ENCODE data around the gene EVI2B.

EVI2B gene

GRCh38 chr17:31274252-31274651, 39.6 kb downstream of the EVI2B start:
- Histone ChIP-seq H3K36me3 (ENCODE audit: control insufficient read depth, low read length) (peaks cover 52% of the 10 kb centered on the region), H3K4me3 (ENCODE audit: low read length) (no peak overlapping the region), H4K20me1 (ENCODE audit: control insufficient read depth, insufficient read depth, low read depth, low read length) (no peaks in the 10 kb centered on the region), H3K27me3 (ENCODE audit: control insufficient read depth, low read length) (no peaks in the 10 kb centered on the region), H3K9me3 (ENCODE audit: control insufficient read depth, insufficient read depth, low read length) (no peaks in the 10 kb centered on the region), H3F3A (ENCODE audit: control insufficient read depth, insufficient read depth) (no peaks in the 10 kb centered on the region), H3K9me2 (replicated peaks; ENCODE audit: control insufficient read depth, low read length) (no peaks in the 10 kb centered on the region), H3K27ac (ENCODE audit: low read depth, low read length) (no peak overlapping the region), H3K4me2 (ENCODE audit: low read length) (no peak overlapping the region), H3K79me2 (ENCODE audit: control insufficient read depth, low read length) (no peaks in the 10 kb centered on the region), H3K4me1 (ENCODE audit: control insufficient read depth, low read length) (no peaks in the 10 kb centered on the region)
- TF ChIP-seq, protein P1, sequence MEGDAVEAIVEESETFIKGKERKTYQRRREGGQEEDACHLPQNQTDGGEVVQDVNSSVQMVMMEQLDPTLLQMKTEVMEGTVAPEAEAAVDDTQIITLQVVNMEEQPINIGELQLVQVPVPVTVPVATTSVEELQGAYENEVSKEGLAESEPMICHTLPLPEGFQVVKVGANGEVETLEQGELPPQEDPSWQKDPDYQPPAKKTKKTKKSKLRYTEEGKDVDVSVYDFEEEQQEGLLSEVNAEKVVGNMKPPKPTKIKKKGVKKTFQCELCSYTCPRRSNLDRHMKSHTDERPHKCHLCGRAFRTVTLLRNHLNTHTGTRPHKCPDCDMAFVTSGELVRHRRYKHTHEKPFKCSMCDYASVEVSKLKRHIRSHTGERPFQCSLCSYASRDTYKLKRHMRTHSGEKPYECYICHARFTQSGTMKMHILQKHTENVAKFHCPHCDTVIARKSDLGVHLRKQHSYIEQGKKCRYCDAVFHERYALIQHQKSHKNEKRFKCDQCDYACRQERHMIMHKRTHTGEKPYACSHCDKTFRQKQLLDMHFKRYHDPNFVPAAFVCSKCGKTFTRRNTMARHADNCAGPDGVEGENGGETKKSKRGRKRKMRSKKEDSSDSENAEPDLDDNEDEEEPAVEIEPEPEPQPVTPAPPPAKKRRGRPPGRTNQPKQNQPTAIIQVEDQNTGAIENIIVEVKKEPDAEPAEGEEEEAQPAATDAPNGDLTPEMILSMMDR (IDR thresholded peaks at IDR 0.05; ENCODE audit: low read depth, low read length, poor library complexity, severe bottlenecking), result no peak
- no peak for TF ChIP-seq EZH2phosphoT487 (IDR thresholded peaks at IDR 0.05; ENCODE audit: borderline replicate concordance, low read length)

- no peak overlapping the region for H3K4me2 ChIP-seq (ENCODE audit: low read length)
- no peaks in the 10 kb centered on the region for H4K20me1 ChIP-seq (ENCODE audit: control insufficient read depth, insufficient read depth, low read depth, low read length)
- no peaks in the 10 kb centered on the region for H3F3A ChIP-seq (ENCODE audit: control insufficient read depth, insufficient read depth)
- H3K4me1 ChIP-seq (ENCODE audit: control insufficient read depth, low read length), result no peaks in the 10 kb centered on the region
- H3K36me3 ChIP-seq (ENCODE audit: control insufficient read depth, low read length), result peaks cover 57% of the 10 kb centered on the region
- TF ChIP-seq, protein P1 (IDR thresholded peaks at IDR 0.05; ENCODE audit: low read depth, low read length, poor library complexity, severe bottlenecking), result no peak
- no peak for TF ChIP-seq EZH2phosphoT487 (IDR thresholded peaks at IDR 0.05; ENCODE audit: borderline replicate concordance, low read length)
- no peaks in the 10 kb centered on the region for H3K79me2 ChIP-seq (ENCODE audit: control insufficient read depth, low read length)
- no peaks in the 10 kb centered on the region for H3K9me2 ChIP-seq (replicated peaks; ENCODE audit: control insufficient read depth, low read length)
- no peak overlapping the region for H3K4me3 ChIP-seq (ENCODE audit: low read length)
- H3K27ac ChIP-seq (ENCODE audit: low read depth, low read length), result no peak overlapping the region
- no peaks in the 10 kb centered on the region for H3K27me3 ChIP-seq (ENCODE audit: control insufficient read depth, low read length)
- no peaks in the 10 kb centered on the region for H3K9me3 ChIP-seq (ENCODE audit: control insufficient read depth, insufficient read depth, low read length)
Measured at GRCh38 chr17:31273516-31273915, 40.3 kb downstream of the EVI2B start.

- Histone ChIP-seq H3K27ac (ENCODE audit: low read depth, low read length) (no peak overlapping the region), H3F3A (ENCODE audit: control insufficient read depth, insufficient read depth) (no peaks in the 10 kb centered on the region), H4K20me1 (ENCODE audit: control insufficient read depth, insufficient read depth, low read depth, low read length) (no peaks in the 10 kb centered on the region), H3K9me2 (replicated peaks; ENCODE audit: control insufficient read depth, low read length) (no peaks in the 10 kb centered on the region), H3K27me3 (ENCODE audit: control insufficient read depth, low read length) (no peaks in the 10 kb centered on the region), H3K9me3 (ENCODE audit: control insufficient read depth, insufficient read depth, low read length) (no peaks in the 10 kb centered on the region), H3K79me2 (ENCODE audit: control insufficient read depth, low read length) (no peaks in the 10 kb centered on the region), H3K36me3 (ENCODE audit: control insufficient read depth, low read length) (peaks cover 55% of the 10 kb centered on the region), H3K4me1 (ENCODE audit: control insufficient read depth, low read length) (no peaks in the 10 kb centered on the region), H3K4me2 (ENCODE audit: low read length) (no peak overlapping the region), H3K4me3 (ENCODE audit: low read length) (no peak overlapping the region)
- no peak for TF ChIP-seq EZH2phosphoT487 (IDR thresholded peaks at IDR 0.05; ENCODE audit: borderline replicate concordance, low read length)
- TF ChIP-seq, protein P1 (IDR thresholded peaks at IDR 0.05; ENCODE audit: low read depth, low read length, poor library complexity, severe bottlenecking), result no peak
Measured at GRCh38 chr17:31272803-31273202, 41.1 kb downstream of the EVI2B start.

DNA sequence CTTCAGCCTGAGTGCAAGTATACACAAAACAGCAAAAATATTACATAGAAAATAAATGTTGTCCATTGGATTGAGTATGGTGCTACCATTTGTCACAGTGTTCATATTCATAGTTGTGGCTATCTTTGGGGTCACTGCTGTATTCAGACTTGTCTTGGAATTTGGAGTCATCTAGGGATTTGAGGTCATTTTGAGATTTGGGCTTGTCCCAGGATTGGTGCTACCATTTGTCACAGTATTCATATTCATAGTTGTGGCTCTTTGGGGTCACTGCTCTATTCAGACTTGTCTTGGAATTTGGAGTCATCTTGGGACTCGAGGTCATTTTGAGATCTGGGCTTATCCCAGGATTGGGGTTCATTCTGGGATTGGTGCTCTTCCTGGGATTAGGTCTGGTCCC, 41.6 kb downstream of the EVI2B start:
- Histone ChIP-seq H3F3A (ENCODE audit: control insufficient read depth, insufficient read depth) (no peaks in the 10 kb centered on the region), H3K27ac (ENCODE audit: low read depth, low read length) (no peak overlapping the region), H3K4me1 (ENCODE audit: control insufficient read depth, low read length) (no peaks in the 10 kb centered on the region)

More for the DNA sequence above, 41.6 kb downstream of the EVI2B start:
- peaks cover 53% of the 10 kb centered on the region for H3K36me3 ChIP-seq (ENCODE audit: control insufficient read depth, low read length)
- no peaks in the 10 kb centered on the region for H4K20me1 ChIP-seq (ENCODE audit: control insufficient read depth, insufficient read depth, low read depth, low read length)
- TF ChIP-seq, protein P1 (IDR thresholded peaks at IDR 0.05; ENCODE audit: low read depth, low read length, poor library complexity, severe bottlenecking), result no peak
- no peak for TF ChIP-seq EZH2phosphoT487 (IDR thresholded peaks at IDR 0.05; ENCODE audit: borderline replicate concordance, low read length)
- H3K9me2 ChIP-seq (replicated peaks; ENCODE audit: control insufficient read depth, low read length), result no peaks in the 10 kb centered on the region
- H3K4me3 ChIP-seq (ENCODE audit: low read length), result no peak overlapping the region
- no peaks in the 10 kb centered on the region for H3K9me3 ChIP-seq (ENCODE audit: control insufficient read depth, insufficient read depth, low read length)
- no peaks in the 10 kb centered on the region for H3K27me3 ChIP-seq (ENCODE audit: control insufficient read depth, low read length)
- no peak overlapping the region for H3K4me2 ChIP-seq (ENCODE audit: low read length)
- H3K79me2 ChIP-seq (ENCODE audit: control insufficient read depth, low read length), result no peaks in the 10 kb centered on the region

All from DOHH2 (cell line).